ENCODE data around the gene CERT1. TPM values are rescaled to one million over a fixed set of nuclear protein-coding genes. Genes with fewer than 3 reads are reported as not detected.

The CERT1 gene
- total RNA-seq, 1 donor from 2014 or later, result 33.1 TPM

DNA sequence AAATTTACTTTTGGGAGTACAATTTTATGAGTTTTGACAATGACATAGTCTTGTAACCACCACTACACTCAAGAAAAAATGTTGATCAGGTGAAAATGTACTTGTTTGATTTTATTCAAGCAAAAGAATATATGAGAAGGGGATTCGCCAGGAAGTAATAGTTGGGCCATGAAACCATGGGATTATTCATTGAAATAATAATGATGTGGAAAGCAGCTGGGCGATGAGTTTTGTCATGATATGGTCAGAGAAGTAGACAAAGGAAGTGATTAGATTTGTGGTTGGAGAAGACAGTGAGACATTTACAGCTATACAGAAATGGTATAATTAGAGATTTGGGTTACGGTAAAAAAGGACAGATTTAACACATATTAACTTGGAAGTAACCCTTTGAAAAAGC lies 163.2 kb downstream of the CERT1 start:
- no peak overlapping the region for H3K4me3 Mint-ChIP-seq (ENCODE audit: unreplicated experiment)
- peaks cover 60% of the 10 kb centered on the region for H3K36me3 Mint-ChIP-seq (ENCODE audit: unreplicated experiment)
- no peak for TF ChIP-seq CTCF (IDR thresholded peaks at IDR 0.05)
- DNase-seq (ENCODE audit: extremely low spot score, unreplicated experiment), result no peak
- no peaks in the 10 kb centered on the region for H3K9me3 Mint-ChIP-seq (ENCODE audit: unreplicated experiment)
- no peaks in the 10 kb centered on the region for H3K27me3 Mint-ChIP-seq (ENCODE audit: unreplicated experiment)
- H3K27ac Mint-ChIP-seq (ENCODE audit: unreplicated experiment), result peak overlapping the region; percentile 6
- H3K4me1 Mint-ChIP-seq (ENCODE audit: unreplicated experiment), result peaks cover 4% of the 10 kb centered on the region

DNA sequence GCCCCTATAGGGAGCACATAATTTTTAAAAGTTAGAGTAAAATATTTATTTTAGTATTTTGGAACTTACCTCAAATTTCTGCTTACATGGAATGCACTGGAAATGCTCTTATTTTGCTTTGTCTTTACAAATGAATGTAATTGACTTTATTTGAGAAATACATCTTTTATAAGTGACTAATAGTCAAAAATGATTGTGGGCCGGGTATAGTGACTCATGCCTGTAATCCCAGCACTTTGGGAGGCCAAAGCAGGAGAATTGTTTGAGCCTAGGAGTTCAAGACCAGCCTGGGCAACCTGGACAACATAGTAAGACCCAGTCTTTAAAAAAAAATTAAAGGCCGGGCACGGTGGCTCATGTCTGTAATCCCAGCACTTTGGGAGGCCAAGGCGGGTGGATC lies 168.6 kb downstream of the CERT1 start:
- H3K27ac Mint-ChIP-seq (ENCODE audit: unreplicated experiment), result no peak overlapping the region
- H3K27me3 Mint-ChIP-seq (ENCODE audit: unreplicated experiment), result no peaks in the 10 kb centered on the region
- no peak for DNase-seq (ENCODE audit: extremely low spot score, unreplicated experiment)
- peaks cover 44% of the 10 kb centered on the region for H3K4me1 Mint-ChIP-seq (ENCODE audit: unreplicated experiment)
- no peak overlapping the region for H3K4me3 Mint-ChIP-seq (ENCODE audit: unreplicated experiment)
- H3K36me3 Mint-ChIP-seq (ENCODE audit: unreplicated experiment), result peaks cover 26% of the 10 kb centered on the region
- no peaks in the 10 kb centered on the region for H3K9me3 Mint-ChIP-seq (ENCODE audit: unreplicated experiment)
- TF ChIP-seq CTCF (IDR thresholded peaks at IDR 0.05), result no peak

DNA sequence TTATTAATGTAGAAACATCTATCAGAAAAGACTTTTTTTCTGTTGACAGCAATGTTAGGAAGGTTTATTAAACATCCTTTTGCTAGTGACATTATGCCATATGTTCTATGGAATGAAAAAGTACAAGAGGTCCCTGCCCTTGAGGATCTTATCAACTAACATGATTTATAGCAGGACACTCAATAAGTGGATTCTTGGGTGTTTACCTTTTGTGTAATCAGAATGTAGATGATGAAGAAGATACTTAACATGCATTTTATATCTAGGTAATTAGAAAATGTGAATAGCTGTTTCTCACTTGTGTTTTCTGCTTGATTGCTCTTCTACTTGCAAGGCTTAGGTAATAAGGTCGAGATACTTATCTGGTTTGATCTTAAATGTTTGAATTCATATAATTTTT lies 169.5 kb downstream of the CERT1 start:
- Mint-ChIP-seq H3K4me3 (ENCODE audit: unreplicated experiment) (no peak overlapping the region), H3K27ac (ENCODE audit: unreplicated experiment) (no peak overlapping the region)

DNA sequence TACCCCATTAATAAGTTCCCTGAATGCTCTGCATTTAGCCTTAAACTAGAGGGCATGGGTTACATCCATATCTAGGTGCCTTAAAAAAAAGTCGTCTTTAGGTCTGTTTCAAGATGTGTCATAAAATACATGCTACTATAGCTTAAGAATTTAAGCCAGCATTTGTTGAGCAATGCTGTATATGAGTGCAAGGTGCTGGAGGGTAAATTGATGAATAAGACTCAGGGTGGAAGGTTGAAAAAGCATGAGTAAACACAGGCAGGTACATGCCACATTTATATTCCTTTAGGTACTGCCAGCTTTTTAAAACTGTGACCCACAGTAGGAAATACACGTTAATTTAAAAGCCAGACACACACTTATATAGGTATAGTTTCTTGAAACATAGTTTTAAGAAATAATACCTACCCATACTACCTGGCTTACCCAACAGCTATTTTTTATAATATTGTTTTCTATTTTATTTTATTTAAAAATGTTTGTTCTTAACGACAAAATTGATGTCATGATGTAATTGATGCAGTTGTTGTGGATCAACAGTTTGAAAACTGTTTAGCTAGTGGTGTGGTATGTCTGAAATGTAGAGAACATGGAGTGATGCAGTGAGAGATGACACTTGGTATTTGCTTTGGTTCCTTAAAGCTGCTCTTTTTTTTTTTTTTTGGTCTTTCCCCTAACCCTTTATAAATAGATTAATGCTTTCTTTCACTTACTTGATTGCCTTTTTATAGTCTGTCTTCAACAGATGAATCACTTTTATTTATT lies 170.5 kb downstream of the CERT1 start:
- H3K36me3 Mint-ChIP-seq (ENCODE audit: unreplicated experiment), result peaks cover 12% of the 10 kb centered on the region
- H3K4me1 Mint-ChIP-seq (ENCODE audit: unreplicated experiment), result peaks cover 41% of the 10 kb centered on the region
- no peak overlapping the region for H3K4me3 Mint-ChIP-seq (ENCODE audit: unreplicated experiment)
- H3K9me3 Mint-ChIP-seq (ENCODE audit: unreplicated experiment), result no peaks in the 10 kb centered on the region
- no peak for TF ChIP-seq CTCF (IDR thresholded peaks at IDR 0.05)
- DNase-seq (ENCODE audit: extremely low spot score, unreplicated experiment), result no peak
- no peaks in the 10 kb centered on the region for H3K27me3 Mint-ChIP-seq (ENCODE audit: unreplicated experiment)
- H3K27ac Mint-ChIP-seq (ENCODE audit: unreplicated experiment), result peak overlapping the region; percentile 48

More for the DNA sequence above, 169.5 kb downstream of the CERT1 start:
- Mint-ChIP-seq H3K9me3 (ENCODE audit: unreplicated experiment) (no peaks in the 10 kb centered on the region), H3K27me3 (ENCODE audit: unreplicated experiment) (no peaks in the 10 kb centered on the region), H3K36me3 (ENCODE audit: unreplicated experiment) (peaks cover 19% of the 10 kb centered on the region), H3K4me1 (ENCODE audit: unreplicated experiment) (peaks cover 41% of the 10 kb centered on the region)
- DNase-seq (ENCODE audit: extremely low spot score, unreplicated experiment), result no peak
- TF ChIP-seq CTCF (IDR thresholded peaks at IDR 0.05), result no peak

- no peaks in the 10 kb centered on the region for H3K36me3 Mint-ChIP-seq (ENCODE audit: unreplicated experiment)
- peaks cover 41% of the 10 kb centered on the region for H3K4me1 Mint-ChIP-seq (ENCODE audit: unreplicated experiment)
- no peak for TF ChIP-seq CTCF (IDR thresholded peaks at IDR 0.05)
- no peak overlapping the region for H3K4me3 Mint-ChIP-seq (ENCODE audit: unreplicated experiment)
- H3K9me3 Mint-ChIP-seq (ENCODE audit: unreplicated experiment), result no peaks in the 10 kb centered on the region
- no peak for DNase-seq (ENCODE audit: extremely low spot score, unreplicated experiment)
- no peaks in the 10 kb centered on the region for H3K27me3 Mint-ChIP-seq (ENCODE audit: unreplicated experiment)
- H3K27ac Mint-ChIP-seq (ENCODE audit: unreplicated experiment), result no peak overlapping the region
These were observed 173.0 kb downstream of the CERT1 start for GRCh38 chr5:75338408-75338807.

Data from osteocyte (in vitro differentiated cells).